BLaER1 treated with 17β-estradiol and CSF1 and Interleukin-3, amounts not matched to agents 10 nM and 100 nM (cell line): ENCODE results near the gene TM4SF5.
A peak's percentile ranks its signal among the peaks of the same experiment; 100 is the strongest.

Source experiments
- H3K27ac ChIP-seq, 11 experiments: shearing (Covaris generic); formaldehyde crosslinking; 2 replicates each; pipeline ENCODE4 v1.8.1; 2022
- H3K27me3 ChIP-seq, 11 experiments: shearing (Covaris generic); formaldehyde crosslinking; 2 replicates each; pipeline ENCODE4 v1.8.1; 2022
- H3K36me3 ChIP-seq, 11 experiments: shearing (Covaris generic); formaldehyde crosslinking; 2 replicates each; pipeline ENCODE4 v1.8.1; 2022
- H3K4me1 ChIP-seq, 10 experiments: shearing (Covaris generic); formaldehyde crosslinking; 2 replicates each; pipeline ENCODE4 v1.8.1; 2022
- H3K4me2 ChIP-seq, 11 experiments: shearing (Covaris generic); formaldehyde crosslinking; 2 replicates each; pipeline ENCODE4 v1.8.1; 2022
- H3K4me3 ChIP-seq, 10 experiments: shearing (Covaris generic); formaldehyde crosslinking; 2 replicates each; pipeline ENCODE4 v1.8.1; 2022
- H3K9ac ChIP-seq, 11 experiments: shearing (Covaris generic); formaldehyde crosslinking; 2 replicates each; pipeline ENCODE4 v1.8.1; 2022
- H3K9me3 ChIP-seq, 11 experiments: shearing (Covaris generic); formaldehyde crosslinking; replicated peaks in 1 of 11; 2 replicates each; pipeline ENCODE4 v1.8.1; 2022
- H4K20me1 ChIP-seq, 11 experiments: shearing (Covaris generic); formaldehyde crosslinking; 2 replicates each; pipeline ENCODE4 v1.8.1; 2022
- Cebpa-rat ChIP-seq, 11 experiments: shearing (Covaris generic); IDR thresholded peaks; 2 replicates each; pipeline ENCODE4 v1.8.1; 2022

The TM4SF5 gene

GRCh38 chr17:4735876-4736651 is 35.6 kb upstream of the TM4SF5 start:
- Histone ChIP-seq H3K4me3 (peak overlapping the region in 3 of 10 experiments; percentile 10 to 43 (median 33); a peak in 4 of 20 replicates), H3K27me3 (peaks cover 30 to 64% (median 53%) of the 10 kb centered on the region in 11 experiments), H3K9me3 (no peaks in the 10 kb centered on the region), H3K4me1 (peaks cover 39 to 80% (median 67%) of the 10 kb centered on the region in 10 experiments), H3K36me3 (peaks cover 0 to 42% (median 0%) of the 10 kb centered on the region in 11 experiments; a peak in 5 of 22 replicates), H3K27ac (peak overlapping the region in 4 of 11 experiments; percentile 45 to 89 (median 69); a peak in 7 of 22 replicates), H3K4me2 (peak overlapping the region in 9 of 11 experiments; percentile 24 to 98 (median 84); a peak in 17 of 22 replicates), H3K9ac (peak overlapping the region in 3 of 11 experiments; percentile 14 to 49 (median 18); a peak in 5 of 22 replicates), H4K20me1 (peaks cover 0 to 33% (median 0%) of the 10 kb centered on the region in 11 experiments; a peak in 8 of 22 replicates)
- TF ChIP-seq Cebpa-rat (IDR thresholded peaks at IDR 0.05): 0 out of 22 replicates have a peak, but pooled peaks of 1 of the 11 experiments have one; percentile 39

GRCh38 chr17:4738136-4739121 is 33.3 kb upstream of the TM4SF5 start:
- peaks cover 39 to 82% (median 72%) of the 10 kb centered on the region in 11 experiments for H3K27me3 ChIP-seq
- peaks cover 0 to 19% (median 0%) of the 10 kb centered on the region in 11 experiments; a peak in 8 of 22 replicates for H4K20me1 ChIP-seq
- H3K36me3 ChIP-seq: peaks cover 0 to 34% (median 0%) of the 10 kb centered on the region in 11 experiments; a peak in 5 of 22 replicates
- H3K9me3 ChIP-seq: no peaks in the 10 kb centered on the region
- H3K4me1 ChIP-seq: peaks cover 33 to 84% (median 60%) of the 10 kb centered on the region in 10 experiments
- TF ChIP-seq Cebpa-rat (IDR thresholded peaks at IDR 0.05): no peak
- H3K4me3 ChIP-seq: peak overlapping the region; percentile 62 to 95 (median 72)
- peak overlapping the region; percentile 85 to 100 (median 98) for H3K4me2 ChIP-seq
- H3K27ac ChIP-seq: peak overlapping the region in 4 of 11 experiments; percentile 66 to 89 (median 84); a peak in 7 of 22 replicates
- H3K9ac ChIP-seq: peak overlapping the region in 9 of 11 experiments; percentile 68 to 96 (median 77); a peak in 17 of 22 replicates

GRCh38 chr17:4739122-4740024 is 32.3 kb upstream of the TM4SF5 start, which contains the start of the genes CXCL16 and ZMYND15:
TSS of gene CXCL16 (minus strand) at chr17:4739928. CDS start at chr17:4739339, 589 bp downstream.
TSS of gene ZMYND15 (plus strand) at chr17:4739833. CDS start at chr17:4740549, 716 bp downstream.
- H3K9ac ChIP-seq: peak within 1 kb of the TSS; percentile 44 to 96 (median 77); a peak in 21 of 22 replicates
- peaks cover 0 to 19% (median 0%) of the 10 kb centered on the region in 11 experiments; a peak in 8 of 22 replicates for H4K20me1 ChIP-seq
- H3K4me1 ChIP-seq: peaks cover 33 to 75% (median 54%) of the 10 kb centered on the region in 10 experiments
- peaks cover 0 to 28% (median 0%) of the 10 kb centered on the region in 11 experiments; a peak in 5 of 22 replicates for H3K36me3 ChIP-seq
- H3K4me2 ChIP-seq: peak within 1 kb of the TSS; percentile 85 to 100 (median 98)
- H3K27ac ChIP-seq: peak within 1 kb of the TSS in 7 of 11 experiments; percentile 18 to 89 (median 66); a peak in 13 of 22 replicates
- no peaks in the 10 kb centered on the region for H3K9me3 ChIP-seq
- H3K4me3 ChIP-seq: peak within 1 kb of the TSS; percentile 62 to 95 (median 72)
- no peak for TF ChIP-seq Cebpa-rat (IDR thresholded peaks at IDR 0.05)
- H3K27me3 ChIP-seq: peaks cover 39 to 82% (median 72%) of the 10 kb centered on the region in 11 experiments

- H3K4me2 ChIP-seq: peak overlapping the region; percentile 85 to 100 (median 98)
Measured at GRCh38 chr17:4740025-4740351, 31.7 kb upstream of the TM4SF5 start.

GRCh38 chr17:4740584-4740983 is 31.1 kb upstream of the TM4SF5 start:
- TF ChIP-seq Cebpa-rat (IDR thresholded peaks at IDR 0.05): no peak
- H3K27ac ChIP-seq: 0 out of 22 replicates have a peak overlapping the region, but pooled peaks of 1 of the 11 experiments have one; percentile 89
- H3K36me3 ChIP-seq: peaks cover 0 to 16% (median 0%) of the 10 kb centered on the region in 11 experiments; a peak in 4 of 22 replicates
- H3K4me3 ChIP-seq: peak overlapping the region in 3 of 10 experiments; percentile 73 to 95 (median 84); a peak in 5 of 20 replicates
- H3K4me1 ChIP-seq: peaks cover 39 to 72% (median 52%) of the 10 kb centered on the region in 10 experiments
- peak overlapping the region in 4 of 11 experiments; percentile 85 to 98 (median 96); a peak in 6 of 22 replicates for H3K4me2 ChIP-seq
- H3K27me3 ChIP-seq: peaks cover 39 to 76% (median 72%) of the 10 kb centered on the region in 11 experiments
- peaks cover 0 to 19% (median 0%) of the 10 kb centered on the region in 11 experiments; a peak in 8 of 22 replicates for H4K20me1 ChIP-seq
- peak overlapping the region in 2 of 11 experiments; percentile 92 to 96; a peak in 2 of 22 replicates for H3K9ac ChIP-seq
- no peaks in the 10 kb centered on the region for H3K9me3 ChIP-seq

More at GRCh38 chr17:4740025-4740351, 31.7 kb upstream of the TM4SF5 start:
- H3K4me3 ChIP-seq: peak overlapping the region; percentile 62 to 95 (median 72)
- H3K4me1 ChIP-seq: peaks cover 35 to 75% (median 52%) of the 10 kb centered on the region in 10 experiments
- H4K20me1 ChIP-seq: peaks cover 0 to 19% (median 0%) of the 10 kb centered on the region in 11 experiments; a peak in 8 of 22 replicates
- TF ChIP-seq Cebpa-rat (IDR thresholded peaks at IDR 0.05): no peak
- no peaks in the 10 kb centered on the region for H3K9me3 ChIP-seq
- peaks cover 39 to 80% (median 72%) of the 10 kb centered on the region in 11 experiments for H3K27me3 ChIP-seq
- H3K9ac ChIP-seq: peak overlapping the region; percentile 44 to 96 (median 77); a peak in 21 of 22 replicates
- peak overlapping the region in 5 of 11 experiments; percentile 50 to 89 (median 79); a peak in 9 of 22 replicates for H3K27ac ChIP-seq
- H3K36me3 ChIP-seq: peaks cover 0 to 22% (median 0%) of the 10 kb centered on the region in 11 experiments; a peak in 5 of 22 replicates

GRCh38 chr17:4741544-4741943 is 30.1 kb upstream of the TM4SF5 start:
- Histone ChIP-seq H4K20me1 (peaks cover 0 to 19% (median 0%) of the 10 kb centered on the region in 11 experiments; a peak in 8 of 22 replicates), H3K27me3 (peaks cover 39 to 68% (median 63%) of the 10 kb centered on the region in 11 experiments), H3K4me1 (peaks cover 39 to 68% (median 47%) of the 10 kb centered on the region in 10 experiments), H3K27ac (no peak overlapping the region), H3K9ac (no peak overlapping the region), H3K9me3 (no peaks in the 10 kb centered on the region), H3K4me3 (no peak overlapping the region), H3K4me2 (peak overlapping the region in 4 of 11 experiments; percentile 18 to 98 (median 80); a peak in 4 of 22 replicates), H3K36me3 (peaks cover 0 to 14% (median 0%) of the 10 kb centered on the region in 11 experiments; a peak in 3 of 22 replicates)
- TF ChIP-seq Cebpa-rat (IDR thresholded peaks at IDR 0.05): no peak
